Nephron progenitor cell (in vitro differentiated cells): ENCODE results near the gene SGTA.
A peak's percentile ranks its signal among the peaks of the same experiment; 100 is the strongest.

ENCODE experiments used
- DNase-seq: peaks from one replicate; pipeline ENCODE4 v3.0.0; 2021
- H3K27ac Mint-ChIP-seq: 2 replicates; pipeline ENCODE4 v1.8.0; 2021; ENCODE audit warnings: mild to moderate bottlenecking, moderate library complexity, mixed read lengths
- H3K27me3 Mint-ChIP-seq: 2 replicates; pipeline ENCODE4 v1.8.0; 2021; ENCODE audit warnings: mild to moderate bottlenecking, low read depth, mixed read lengths; ENCODE audit not compliant: poor library complexity
- H3K36me3 Mint-ChIP-seq: 2 replicates; pipeline ENCODE4 v1.8.0; 2021; ENCODE audit warnings: low read depth, mixed read lengths
- H3K4me1 Mint-ChIP-seq: 2 replicates; pipeline ENCODE4 v1.8.0; 2021; ENCODE audit warnings: mixed read lengths
- H3K4me3 Mint-ChIP-seq: 2 replicates; pipeline ENCODE4 v1.8.0; 2021; ENCODE audit warnings: mild to moderate bottlenecking, moderate library complexity, mixed read lengths
- H3K9me3 Mint-ChIP-seq: 2 replicates; pipeline ENCODE4 v1.8.0; 2021; ENCODE audit warnings: mild to moderate bottlenecking, moderate library complexity, mixed read lengths
- TF ChIP-seq, protein P1 (sequence below): fragments of 200-600 bp; sonication (generic); IDR thresholded peaks from 2 replicates; pipeline ENCODE4 v1.5.0; 2021; ENCODE audit warnings: antibody characterized with exemption

SGTA gene

DNA sequence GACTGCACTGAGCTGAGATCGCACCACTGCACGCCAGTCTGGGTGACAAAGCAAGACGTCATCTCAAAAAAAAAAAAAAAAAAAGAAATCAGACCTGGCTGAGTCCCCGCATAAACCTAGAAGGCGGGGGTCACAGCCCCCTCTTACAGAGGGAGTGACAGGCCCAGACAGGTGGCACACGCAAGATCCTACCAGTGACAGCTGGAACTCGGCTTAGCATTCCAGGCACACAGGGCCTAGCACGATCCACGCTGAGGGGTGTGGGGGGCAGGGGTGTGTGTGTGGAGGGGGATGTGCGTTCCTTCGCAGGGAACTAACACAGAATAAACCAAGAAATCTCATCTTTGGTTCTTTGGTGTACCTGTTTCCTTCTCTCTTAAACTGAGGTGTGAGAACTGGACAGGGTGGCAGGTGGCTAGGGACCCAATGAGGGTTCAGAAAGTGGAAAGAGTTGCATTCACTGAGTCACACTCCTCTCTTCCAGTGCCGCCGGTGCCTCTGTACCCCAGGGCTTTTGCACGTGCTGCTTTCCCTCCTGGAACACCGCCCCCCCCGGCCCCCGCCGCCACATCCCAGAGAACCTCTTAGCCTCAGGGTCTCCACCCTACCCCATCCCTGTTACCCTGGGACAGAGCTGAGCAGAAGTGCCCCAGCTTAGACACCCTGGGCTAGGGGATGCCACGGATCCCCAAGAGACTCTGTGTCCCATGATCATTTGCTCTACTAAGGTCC, 5.0 kb downstream of the SGTA start:
- Mint-ChIP-seq H3K9me3 (no peaks in the 10 kb centered on the region), H3K4me3 (no peak overlapping the region), H3K27ac (peak overlapping the region; percentile 45), H3K4me1 (peaks cover 37% of the 10 kb centered on the region), H3K36me3 (peaks cover 39% of the 10 kb centered on the region), H3K27me3 (peaks cover 4% of the 10 kb centered on the region)
- TF ChIP-seq, protein P1, sequence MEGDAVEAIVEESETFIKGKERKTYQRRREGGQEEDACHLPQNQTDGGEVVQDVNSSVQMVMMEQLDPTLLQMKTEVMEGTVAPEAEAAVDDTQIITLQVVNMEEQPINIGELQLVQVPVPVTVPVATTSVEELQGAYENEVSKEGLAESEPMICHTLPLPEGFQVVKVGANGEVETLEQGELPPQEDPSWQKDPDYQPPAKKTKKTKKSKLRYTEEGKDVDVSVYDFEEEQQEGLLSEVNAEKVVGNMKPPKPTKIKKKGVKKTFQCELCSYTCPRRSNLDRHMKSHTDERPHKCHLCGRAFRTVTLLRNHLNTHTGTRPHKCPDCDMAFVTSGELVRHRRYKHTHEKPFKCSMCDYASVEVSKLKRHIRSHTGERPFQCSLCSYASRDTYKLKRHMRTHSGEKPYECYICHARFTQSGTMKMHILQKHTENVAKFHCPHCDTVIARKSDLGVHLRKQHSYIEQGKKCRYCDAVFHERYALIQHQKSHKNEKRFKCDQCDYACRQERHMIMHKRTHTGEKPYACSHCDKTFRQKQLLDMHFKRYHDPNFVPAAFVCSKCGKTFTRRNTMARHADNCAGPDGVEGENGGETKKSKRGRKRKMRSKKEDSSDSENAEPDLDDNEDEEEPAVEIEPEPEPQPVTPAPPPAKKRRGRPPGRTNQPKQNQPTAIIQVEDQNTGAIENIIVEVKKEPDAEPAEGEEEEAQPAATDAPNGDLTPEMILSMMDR: no peak
- DNase-seq: no peak

DNA sequence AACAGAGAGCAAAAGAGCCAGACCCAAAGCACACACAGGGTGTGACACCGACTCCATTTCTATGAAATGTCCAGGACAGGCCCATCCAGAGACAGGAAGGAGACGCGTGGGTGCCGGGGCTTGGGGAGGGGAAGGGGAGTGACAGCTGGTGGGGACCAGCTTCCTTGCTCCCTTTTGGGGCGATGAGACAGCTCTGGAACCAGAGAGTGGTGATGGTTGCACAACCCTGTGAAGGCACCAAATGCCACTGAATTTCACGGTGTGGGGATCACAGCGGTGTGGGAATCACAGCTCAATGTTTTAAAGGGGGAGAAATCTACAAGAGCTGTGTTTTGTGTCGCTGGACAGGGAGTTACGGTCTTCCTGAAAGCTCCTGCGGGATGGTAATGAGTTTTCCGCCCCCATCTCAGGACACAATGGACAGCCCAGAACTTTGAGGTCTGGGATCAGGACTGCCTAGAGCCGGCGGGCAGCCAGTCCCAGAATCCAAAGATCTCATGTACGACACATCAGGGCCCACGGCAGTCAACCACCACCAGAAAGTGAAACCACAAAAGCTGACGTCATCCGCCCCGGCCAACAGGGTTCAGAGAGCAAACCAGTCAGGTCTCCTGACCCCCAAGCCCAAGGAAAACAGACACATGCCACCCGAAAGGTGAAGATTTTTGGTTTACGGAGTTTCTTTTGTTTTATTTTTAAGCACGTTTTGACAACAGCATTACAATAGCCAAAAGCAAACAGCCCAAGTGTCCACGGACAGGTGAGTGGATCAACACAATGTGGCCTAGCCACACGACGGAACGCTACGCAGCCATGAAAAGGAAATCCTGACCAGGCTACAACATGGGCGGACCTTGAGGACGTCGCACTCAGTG, 7.3 kb downstream of the SGTA start:
- Mint-ChIP-seq H3K4me3 (no peak overlapping the region), H3K4me1 (peaks cover 19% of the 10 kb centered on the region), H3K27ac (peak overlapping the region; percentile 94), H3K36me3 (peaks cover 44% of the 10 kb centered on the region), H3K27me3 (peaks cover 4% of the 10 kb centered on the region), H3K9me3 (no peaks in the 10 kb centered on the region)
- no peak for DNase-seq
- TF ChIP-seq, protein P1: no peak

DNA sequence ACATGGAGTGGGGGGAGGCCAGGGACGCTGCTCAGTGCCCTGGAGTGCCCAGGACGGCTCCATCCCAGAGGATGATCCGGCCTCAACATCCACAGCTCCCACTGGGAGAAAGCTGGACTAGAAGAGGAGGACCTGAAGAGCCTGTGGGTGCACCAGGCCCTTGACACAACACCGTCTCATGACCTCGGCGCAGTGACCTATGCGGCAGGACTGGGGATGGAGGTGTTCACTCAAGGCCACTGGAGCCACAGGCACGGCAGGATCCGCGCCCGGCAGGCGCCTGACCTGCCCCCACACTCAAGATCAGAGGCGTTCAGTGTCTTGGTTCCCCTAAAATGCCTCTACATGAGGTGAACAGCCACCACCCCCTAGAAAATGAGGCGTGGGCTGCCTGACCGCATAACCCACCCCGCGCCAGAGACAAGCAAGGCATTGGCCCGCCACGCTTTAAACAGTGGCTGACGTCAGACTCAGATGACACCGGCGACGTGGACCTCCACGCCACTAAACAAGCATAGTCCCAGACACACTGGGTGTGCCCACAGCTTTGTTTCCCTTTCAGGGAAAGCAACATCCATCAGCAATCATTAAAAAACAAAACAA, 8.0 kb downstream of the SGTA start:
- Mint-ChIP-seq H3K36me3 (peaks cover 38% of the 10 kb centered on the region), H3K27ac (peak overlapping the region; percentile 94), H3K27me3 (peaks cover 4% of the 10 kb centered on the region), H3K9me3 (no peaks in the 10 kb centered on the region), H3K4me3 (no peak overlapping the region), H3K4me1 (peaks cover 12% of the 10 kb centered on the region)
- TF ChIP-seq, protein P1: no peak
- DNase-seq: no peak

DNA sequence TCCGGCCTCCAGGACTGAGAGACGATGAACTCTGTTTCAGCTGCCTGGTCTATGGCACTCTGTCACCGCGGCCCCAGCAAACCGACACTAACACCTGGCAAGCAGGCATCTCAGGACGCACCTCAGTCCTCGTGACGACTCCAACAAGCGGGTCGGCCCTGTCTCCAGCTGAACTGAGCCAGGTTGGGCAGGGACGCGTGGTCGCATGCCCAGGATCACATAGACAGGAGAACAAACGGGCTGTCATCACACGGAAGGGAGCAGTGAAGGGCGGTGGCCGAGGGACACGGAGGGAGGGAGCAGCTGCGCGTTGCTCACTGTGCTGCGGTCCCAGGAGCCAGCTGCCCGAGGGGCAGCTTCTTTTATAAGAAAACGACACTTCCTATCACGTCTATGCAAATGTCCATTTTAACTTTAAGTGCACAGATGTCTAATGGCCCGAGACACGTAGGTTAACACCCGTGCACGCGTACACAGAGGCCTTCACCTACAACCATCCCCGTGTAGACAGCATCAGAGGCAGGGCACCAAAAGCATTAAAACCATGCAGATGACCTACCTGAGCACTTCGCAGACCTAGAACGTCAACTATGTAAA, 8.9 kb downstream of the SGTA start:
- TF ChIP-seq, protein P1: no peak
- Mint-ChIP-seq H3K4me1 (peaks cover 10% of the 10 kb centered on the region), H3K4me3 (no peak overlapping the region), H3K9me3 (no peaks in the 10 kb centered on the region), H3K36me3 (peaks cover 37% of the 10 kb centered on the region), H3K27ac (no peak overlapping the region), H3K27me3 (peaks cover 4% of the 10 kb centered on the region)
- no peak for DNase-seq

DNA sequence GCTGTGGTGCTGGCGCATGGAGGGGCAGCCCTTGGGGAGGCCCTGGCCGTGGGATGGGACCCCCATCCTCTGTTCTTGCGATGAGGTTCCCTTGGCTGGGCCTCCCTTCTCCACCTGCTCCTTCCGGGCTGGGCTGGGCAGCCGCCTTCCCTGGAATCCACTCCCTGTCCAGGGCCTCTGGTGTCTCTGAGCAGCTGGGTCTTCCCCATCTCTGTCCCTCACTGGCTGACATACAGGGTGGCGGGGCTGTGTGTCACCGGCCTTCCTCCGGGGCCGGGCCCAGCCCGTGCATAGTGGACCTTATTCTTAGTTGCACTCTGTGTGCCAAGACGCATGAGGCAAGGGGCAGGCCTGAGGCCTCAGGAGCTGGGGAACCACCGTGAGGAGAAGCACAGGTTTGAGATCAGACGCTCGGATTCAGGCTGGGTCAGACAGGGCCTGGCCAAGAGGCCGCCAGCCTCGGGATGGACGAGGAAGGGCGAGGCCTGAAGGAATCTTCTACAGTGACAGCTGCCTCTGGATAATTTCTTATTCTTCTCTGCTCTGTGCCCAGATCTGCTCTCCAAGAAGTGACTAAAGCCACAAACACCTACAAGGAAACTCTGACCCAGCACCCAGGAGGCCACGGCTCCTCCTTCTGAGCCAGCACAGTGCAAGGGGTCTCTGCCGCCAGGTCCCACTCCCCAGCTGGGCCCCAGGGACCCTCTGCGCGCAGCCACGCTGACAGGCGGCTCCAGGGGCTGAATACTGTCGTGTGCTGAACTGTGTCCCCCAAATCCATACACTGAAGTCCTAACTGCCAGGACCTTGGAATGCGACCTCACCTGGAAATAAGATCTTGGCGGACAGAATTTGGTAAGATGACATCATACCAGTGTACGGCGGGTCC, 11.0 kb downstream of the SGTA start:
- TF ChIP-seq, protein P1: no peak
- Mint-ChIP-seq H3K27ac (peak overlapping the region; percentile 77), H3K4me3 (no peak overlapping the region), H3K9me3 (no peaks in the 10 kb centered on the region), H3K4me1 (peaks cover 10% of the 10 kb centered on the region), H3K36me3 (peaks cover 25% of the 10 kb centered on the region), H3K27me3 (peaks cover 4% of the 10 kb centered on the region)
- DNase-seq: no peak
